ENCODE results near the gene NPR1. TPM values are rescaled to one million over a fixed set of nuclear protein-coding genes. Genes with fewer than 3 reads are reported as not detected.
A peak's percentile ranks its signal among the peaks of the same experiment; 100 is the strongest.

NPR1 gene
- total and polyA plus RNA-seq, 8 donors: 1.4 to 39.7 (median 6.1) TPM

DNA sequence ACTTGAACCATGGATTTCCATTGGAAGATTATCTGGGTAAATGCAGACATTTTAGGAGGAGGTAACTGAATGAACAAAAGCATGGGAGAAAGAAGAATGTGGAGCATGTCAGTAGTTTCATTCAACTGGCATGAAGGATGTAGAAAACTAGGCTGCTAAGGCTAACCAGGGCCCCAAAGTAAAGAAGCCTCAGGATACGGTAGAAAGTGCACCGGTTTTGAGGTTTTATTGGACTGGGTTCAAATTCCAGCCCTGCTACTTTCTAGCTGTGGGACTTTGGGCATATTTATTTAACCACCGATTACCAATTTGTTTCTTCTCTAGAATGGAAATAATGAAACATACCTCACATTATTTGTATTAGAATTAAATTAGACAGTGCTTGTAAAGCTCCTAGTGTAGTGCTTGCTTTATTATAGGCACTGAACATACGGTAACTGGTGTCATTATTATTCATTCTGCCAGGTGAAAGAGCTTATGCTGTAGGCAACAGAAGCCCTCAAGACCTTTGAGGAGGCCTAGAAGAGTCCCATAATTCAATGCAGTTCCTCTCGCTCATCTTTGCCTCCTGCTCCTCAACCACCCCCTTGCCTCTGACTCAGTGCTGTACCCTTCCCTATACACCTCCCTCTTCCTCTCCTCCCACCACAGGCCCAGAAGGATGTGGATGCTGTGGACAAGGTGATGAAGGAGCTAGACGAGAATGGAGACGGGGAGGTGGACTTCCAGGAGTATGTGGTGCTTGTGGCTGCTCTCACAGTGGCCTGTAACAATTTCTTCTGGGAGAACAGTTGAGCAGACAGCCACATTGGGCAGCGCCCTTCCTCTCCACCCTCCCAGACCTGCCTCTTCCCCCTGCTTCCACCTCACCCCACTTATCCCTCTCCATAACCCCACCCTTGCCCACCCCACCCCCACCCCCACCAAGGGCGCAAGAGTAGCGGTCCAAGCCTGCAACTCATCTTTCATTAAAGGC is 47.2 kb upstream of the NPR1 start:
- H3K27ac ChIP-seq: peak overlapping the region in 2 of 5 donors; percentile 46 to 90
- WGBS, 5 donors: 66 to 72% (median 70%) methylated on average over 10 of the region's 10 CpGs

DNA sequence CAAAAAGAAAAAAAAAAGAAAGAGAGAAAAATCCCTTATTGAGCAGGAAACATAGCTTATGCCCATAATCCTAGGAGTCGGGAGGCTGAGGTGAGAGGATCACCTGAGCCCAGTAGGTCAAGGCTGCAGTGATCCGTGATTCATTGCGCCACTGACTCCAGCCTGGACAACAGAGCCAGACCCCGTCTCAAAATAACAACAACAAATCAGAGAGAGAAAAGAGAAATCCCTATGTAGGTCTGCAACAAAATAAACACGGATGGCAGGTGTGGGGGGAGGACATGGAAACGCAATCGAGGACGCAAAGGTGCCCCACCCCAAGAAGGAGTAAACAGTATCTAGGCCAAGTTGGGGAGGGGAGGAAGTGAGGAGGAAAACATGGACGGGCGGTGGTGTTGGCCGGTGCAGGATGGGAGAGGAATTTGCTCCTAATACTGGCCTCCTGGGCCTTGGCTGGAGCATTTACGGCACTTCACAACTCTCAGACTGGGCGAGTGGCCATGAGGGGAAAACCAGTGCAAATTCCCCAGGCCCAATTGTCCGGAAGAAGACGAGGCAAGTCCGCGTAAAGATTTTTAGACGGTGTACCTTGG is 45.2 kb upstream of the NPR1 start:
- Histone ChIP-seq H3K9me3 (no peaks in the 10 kb centered on the region), H3K27ac (peak overlapping the region; percentile 67 to 100 (median 99)), H3K4me3 (peak overlapping the region; percentile 63 to 92 (median 76)), H3K27me3 (no peaks in the 10 kb centered on the region), H3K4me1 (peaks cover 37 to 63% (median 45%) of the 10 kb centered on the region in 4 donors), H3K36me3 (peaks cover 18 to 28% (median 27%) of the 10 kb centered on the region in 4 donors)
- DNase-seq: peak; percentile 50 to 81
- intact Hi-C loops (cut with DNase I; ENCODE audit: low total_unique reads): no loop called here
- WGBS, 5 donors: 31 to 46% (median 44%) methylated on average over 16 to 18 of the region's 18 CpGs
- TF ChIP-seq POLR2A (IDR thresholded peaks at IDR 0.05) (no peak), EP300 (IDR thresholded peaks at IDR 0.05) (no peak), POLR2AphosphoS5 (IDR thresholded peaks at IDR 0.05) (no peak)
- TF ChIP-seq, protein P1, sequence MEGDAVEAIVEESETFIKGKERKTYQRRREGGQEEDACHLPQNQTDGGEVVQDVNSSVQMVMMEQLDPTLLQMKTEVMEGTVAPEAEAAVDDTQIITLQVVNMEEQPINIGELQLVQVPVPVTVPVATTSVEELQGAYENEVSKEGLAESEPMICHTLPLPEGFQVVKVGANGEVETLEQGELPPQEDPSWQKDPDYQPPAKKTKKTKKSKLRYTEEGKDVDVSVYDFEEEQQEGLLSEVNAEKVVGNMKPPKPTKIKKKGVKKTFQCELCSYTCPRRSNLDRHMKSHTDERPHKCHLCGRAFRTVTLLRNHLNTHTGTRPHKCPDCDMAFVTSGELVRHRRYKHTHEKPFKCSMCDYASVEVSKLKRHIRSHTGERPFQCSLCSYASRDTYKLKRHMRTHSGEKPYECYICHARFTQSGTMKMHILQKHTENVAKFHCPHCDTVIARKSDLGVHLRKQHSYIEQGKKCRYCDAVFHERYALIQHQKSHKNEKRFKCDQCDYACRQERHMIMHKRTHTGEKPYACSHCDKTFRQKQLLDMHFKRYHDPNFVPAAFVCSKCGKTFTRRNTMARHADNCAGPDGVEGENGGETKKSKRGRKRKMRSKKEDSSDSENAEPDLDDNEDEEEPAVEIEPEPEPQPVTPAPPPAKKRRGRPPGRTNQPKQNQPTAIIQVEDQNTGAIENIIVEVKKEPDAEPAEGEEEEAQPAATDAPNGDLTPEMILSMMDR (IDR thresholded peaks at IDR 0.05): no peak

More for the DNA sequence above, 47.2 kb upstream of the NPR1 start:
- Histone ChIP-seq H3K4me1 (peaks cover 36 to 61% (median 44%) of the 10 kb centered on the region in 4 donors), H3K4me3 (no peak overlapping the region), H3K36me3 (peaks cover 3 to 9% (median 7%) of the 10 kb centered on the region in 4 donors), H3K9me3 (no peaks in the 10 kb centered on the region), H3K27me3 (no peaks in the 10 kb centered on the region)
- peak in 1 of 2 donors; percentile 20 for DNase-seq
- TF ChIP-seq, protein P1 (IDR thresholded peaks at IDR 0.05): no peak
- no peak for TF ChIP-seq POLR2A (IDR thresholded peaks at IDR 0.05)
- TF ChIP-seq EP300 (IDR thresholded peaks at IDR 0.05): no peak
- TF ChIP-seq POLR2AphosphoS5 (IDR thresholded peaks at IDR 0.05): no peak
- intact Hi-C loops (cut with DNase I; ENCODE audit: low total_unique reads): no loop called here

DNA sequence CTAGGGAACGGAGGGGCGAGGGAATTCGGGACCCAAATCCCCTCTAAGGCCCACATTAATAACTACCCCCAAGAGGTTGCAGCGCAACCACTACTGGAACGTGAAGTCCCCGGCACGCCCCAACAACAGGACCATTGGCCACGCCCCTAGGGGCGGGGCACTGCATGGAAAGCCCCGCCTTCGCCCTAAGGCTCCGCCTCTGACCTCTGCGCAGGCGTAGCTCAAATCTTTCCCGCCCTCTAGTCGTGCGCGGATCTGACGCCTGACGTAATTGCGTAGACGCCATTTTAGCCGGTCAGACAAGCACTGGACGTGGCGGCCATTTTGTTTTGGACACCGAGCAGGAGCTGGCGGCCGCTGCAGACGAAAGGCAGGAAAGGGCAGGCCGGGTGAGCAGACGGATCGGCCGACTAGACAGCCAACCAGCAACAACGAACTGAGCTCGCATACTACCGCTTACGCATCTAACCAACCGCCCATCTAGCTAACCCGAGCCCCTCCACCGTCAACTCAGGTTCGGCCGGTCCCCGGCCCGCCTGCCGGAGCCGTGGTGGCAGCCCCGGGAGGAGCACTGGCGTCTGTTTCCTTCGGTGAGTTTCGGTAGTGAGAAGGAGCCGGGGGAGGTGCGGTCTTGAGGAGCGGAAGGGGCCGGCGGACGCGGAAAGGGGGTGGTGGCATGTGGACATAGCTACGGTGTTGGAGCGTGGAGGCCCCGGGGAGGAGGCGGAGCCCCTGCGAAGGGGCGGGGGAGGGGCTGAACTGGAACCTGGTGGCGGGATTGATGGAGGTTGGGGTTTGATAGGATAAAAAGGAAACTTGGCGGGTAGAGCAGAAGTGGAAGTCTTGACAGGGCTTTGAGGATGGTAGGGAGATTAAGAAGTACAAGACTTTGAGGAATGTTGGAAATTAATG is 44.5 kb upstream of the NPR1 start, which contains the start of gene CHTOP:
Gene CHTOP (plus strand): TSS at position 313 of the 912 bp plus-strand sequence. CDS start 2,523 bp downstream, outside the sequence.
- DNase-seq: peak; percentile 99
- TF ChIP-seq EP300 (IDR thresholded peaks at IDR 0.05) (peak; percentile 52), POLR2A (IDR thresholded peaks at IDR 0.05) (peak in 2 of 4 donors; percentile 11 to 40), POLR2AphosphoS5 (IDR thresholded peaks at IDR 0.05) (peak; percentile 85 to 96 (median 89))
- TF ChIP-seq, protein P1 (IDR thresholded peaks at IDR 0.05): peak in 1 of 7 experiments; percentile 2
- Histone ChIP-seq H3K4me1 (peaks cover 40 to 63% (median 48%) of the 10 kb centered on the region in 4 donors), H3K36me3 (peaks cover 26 to 35% (median 34%) of the 10 kb centered on the region in 4 donors), H3K27ac (peak within 1 kb of the TSS; percentile 98 to 100 (median 99)), H3K4me3 (peak within 1 kb of the TSS; percentile 63 to 92 (median 76)), H3K9me3 (no peaks in the 10 kb centered on the region), H3K27me3 (no peaks in the 10 kb centered on the region)
- 0 to 3% (median 2%) methylated on average over 25 to 65 of the region's 65 CpGs for WGBS, 5 donors
- intact Hi-C loops (cut with DNase I; ENCODE audit: low total_unique reads): no loop called here
